GM06990 (cell line): Measurements from ENCODE around the gene GRK3.

Source experiments
- DNase-seq: peaks from one replicate; pipeline ENCODE4 v3.0.0-alpha.2; 2011; ENCODE audit not compliant: insufficient read length; ENCODE audit errors: extremely low read depth
- H3K27me3 ChIP-seq: replicated peaks from 2 replicates; pipeline ENCODE4 v1.6.0; 2011; ENCODE audit warnings: low read length; ENCODE audit not compliant: control insufficient read depth, insufficient read depth
- H3K36me3 ChIP-seq: 2 replicates; pipeline ENCODE4 v1.5.1; 2011; ENCODE audit warnings: low read length; ENCODE audit not compliant: control insufficient read depth, insufficient read depth
- H3K4me3 ChIP-seq: replicated peaks from 2 replicates; pipeline ENCODE4 v1.5.1; 2011; ENCODE audit warnings: low read depth, mild to moderate bottlenecking, control low read depth, low read length
- TF ChIP-seq, protein P1 (sequence below): IDR thresholded peaks from 2 replicates; pipeline ENCODE4 v1.5.1; 2011; ENCODE audit warnings: low read length, control low read depth, mild to moderate bottlenecking, inconsistent platforms; ENCODE audit not compliant: insufficient read depth, poor library complexity, severe bottlenecking

Gene GRK3

GRCh38 chr22:25774575-25775026 lies 210.1 kb downstream of the GRK3 start:
- Histone ChIP-seq H3K4me3 (no peak overlapping the region), H3K27me3 (no peaks in the 10 kb centered on the region; the same call in 1 of the 2 replicates), H3K36me3 (no peaks in the 10 kb centered on the region)
- TF ChIP-seq, protein P1, sequence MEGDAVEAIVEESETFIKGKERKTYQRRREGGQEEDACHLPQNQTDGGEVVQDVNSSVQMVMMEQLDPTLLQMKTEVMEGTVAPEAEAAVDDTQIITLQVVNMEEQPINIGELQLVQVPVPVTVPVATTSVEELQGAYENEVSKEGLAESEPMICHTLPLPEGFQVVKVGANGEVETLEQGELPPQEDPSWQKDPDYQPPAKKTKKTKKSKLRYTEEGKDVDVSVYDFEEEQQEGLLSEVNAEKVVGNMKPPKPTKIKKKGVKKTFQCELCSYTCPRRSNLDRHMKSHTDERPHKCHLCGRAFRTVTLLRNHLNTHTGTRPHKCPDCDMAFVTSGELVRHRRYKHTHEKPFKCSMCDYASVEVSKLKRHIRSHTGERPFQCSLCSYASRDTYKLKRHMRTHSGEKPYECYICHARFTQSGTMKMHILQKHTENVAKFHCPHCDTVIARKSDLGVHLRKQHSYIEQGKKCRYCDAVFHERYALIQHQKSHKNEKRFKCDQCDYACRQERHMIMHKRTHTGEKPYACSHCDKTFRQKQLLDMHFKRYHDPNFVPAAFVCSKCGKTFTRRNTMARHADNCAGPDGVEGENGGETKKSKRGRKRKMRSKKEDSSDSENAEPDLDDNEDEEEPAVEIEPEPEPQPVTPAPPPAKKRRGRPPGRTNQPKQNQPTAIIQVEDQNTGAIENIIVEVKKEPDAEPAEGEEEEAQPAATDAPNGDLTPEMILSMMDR = peak; percentile 65
- DNase-seq = no peak

GRCh38 chr22:25775531-25775930 lies 211.1 kb downstream of the GRK3 start:
- no peak for DNase-seq
- H3K27me3 ChIP-seq = no peaks in the 10 kb centered on the region; the same call in 1 of the 2 replicates
- H3K36me3 ChIP-seq = no peaks in the 10 kb centered on the region
- no peak overlapping the region for H3K4me3 ChIP-seq
- TF ChIP-seq, protein P1 = no peak

- no peaks in the 10 kb centered on the region for H3K36me3 ChIP-seq
- TF ChIP-seq, protein P1 = no peak
Observed at GRCh38 chr22:25777411-25777810, 212.9 kb downstream of the GRK3 start.

GRCh38 chr22:25777870-25778269 lies 213.4 kb downstream of the GRK3 start:
- no peaks in the 10 kb centered on the region for H3K36me3 ChIP-seq
- TF ChIP-seq, protein P1 = peak; percentile 37
- DNase-seq = no peak
- H3K4me3 ChIP-seq = no peak overlapping the region
- no peaks in the 10 kb centered on the region; the same call in 1 of the 2 replicates for H3K27me3 ChIP-seq

More at GRCh38 chr22:25777411-25777810, 212.9 kb downstream of the GRK3 start:
- no peaks in the 10 kb centered on the region; the same call in 1 of the 2 replicates for H3K27me3 ChIP-seq
- H3K4me3 ChIP-seq = no peak overlapping the region
- DNase-seq = no peak
